GM10266 (cell line): ENCODE results near the gene RAPH1.
"Not testable (repeated sequence)": the region's sequence is repeated elsewhere in the genome, so short reads cannot be mapped to it uniquely, and the experiment has no call there.

ENCODE experiments used
- DNase-seq: peaks from one replicate; pipeline ENCODE4 v3.0.0; 2012; ENCODE audit errors: extremely low spot score
- TF ChIP-seq, protein P1 (sequence below): IDR thresholded peaks from 2 replicates; pipeline ENCODE4 v1.5.1; 2012; ENCODE audit warnings: mild to moderate bottlenecking, low read depth; ENCODE audit not compliant: control insufficient read depth, insufficient read depth; ENCODE audit errors: missing control alignments

The RAPH1 gene

DNA sequence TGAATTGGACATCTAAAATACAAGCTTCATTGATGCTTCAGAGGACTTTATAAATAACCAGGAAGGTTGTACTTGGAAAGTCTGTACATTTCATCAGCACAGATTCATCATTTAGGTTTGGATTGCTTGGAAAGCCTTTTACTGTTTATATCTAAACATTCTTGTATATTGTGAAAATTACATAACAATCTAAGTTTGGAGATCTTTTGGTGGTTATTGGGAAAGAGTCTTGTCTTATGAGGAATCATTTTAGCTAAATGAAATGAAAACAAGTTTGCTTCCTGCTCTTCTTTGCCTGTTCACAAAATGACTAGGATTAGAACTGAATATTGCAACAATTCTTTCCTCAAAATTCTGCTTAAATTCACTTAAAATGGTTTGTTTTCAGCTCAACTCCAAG is 127.6 kb downstream of the RAPH1 start:
- DNase-seq: no peak
- TF ChIP-seq, protein P1, sequence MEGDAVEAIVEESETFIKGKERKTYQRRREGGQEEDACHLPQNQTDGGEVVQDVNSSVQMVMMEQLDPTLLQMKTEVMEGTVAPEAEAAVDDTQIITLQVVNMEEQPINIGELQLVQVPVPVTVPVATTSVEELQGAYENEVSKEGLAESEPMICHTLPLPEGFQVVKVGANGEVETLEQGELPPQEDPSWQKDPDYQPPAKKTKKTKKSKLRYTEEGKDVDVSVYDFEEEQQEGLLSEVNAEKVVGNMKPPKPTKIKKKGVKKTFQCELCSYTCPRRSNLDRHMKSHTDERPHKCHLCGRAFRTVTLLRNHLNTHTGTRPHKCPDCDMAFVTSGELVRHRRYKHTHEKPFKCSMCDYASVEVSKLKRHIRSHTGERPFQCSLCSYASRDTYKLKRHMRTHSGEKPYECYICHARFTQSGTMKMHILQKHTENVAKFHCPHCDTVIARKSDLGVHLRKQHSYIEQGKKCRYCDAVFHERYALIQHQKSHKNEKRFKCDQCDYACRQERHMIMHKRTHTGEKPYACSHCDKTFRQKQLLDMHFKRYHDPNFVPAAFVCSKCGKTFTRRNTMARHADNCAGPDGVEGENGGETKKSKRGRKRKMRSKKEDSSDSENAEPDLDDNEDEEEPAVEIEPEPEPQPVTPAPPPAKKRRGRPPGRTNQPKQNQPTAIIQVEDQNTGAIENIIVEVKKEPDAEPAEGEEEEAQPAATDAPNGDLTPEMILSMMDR: no peak

DNA sequence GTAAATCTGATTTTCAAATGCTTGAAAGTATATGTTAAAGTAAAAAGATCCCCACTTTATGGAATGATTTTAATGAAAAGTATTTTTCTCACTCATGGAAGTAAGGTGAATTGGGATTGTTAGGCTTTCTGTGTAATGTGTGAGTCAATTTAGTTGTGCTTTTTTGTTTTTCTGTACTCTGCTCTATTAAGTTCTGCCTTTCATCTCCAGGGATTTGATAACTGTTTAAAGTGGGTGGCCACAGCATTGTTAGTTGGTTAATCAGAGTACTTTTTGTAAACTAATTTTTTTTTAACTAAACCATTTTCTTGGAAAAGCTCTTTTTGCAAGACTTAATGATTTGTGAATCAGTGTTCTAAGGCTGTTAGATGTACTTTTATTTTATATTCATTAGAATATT is 130.1 kb downstream of the RAPH1 start:
- TF ChIP-seq, protein P1: no peak
- no peak for DNase-seq

DNA sequence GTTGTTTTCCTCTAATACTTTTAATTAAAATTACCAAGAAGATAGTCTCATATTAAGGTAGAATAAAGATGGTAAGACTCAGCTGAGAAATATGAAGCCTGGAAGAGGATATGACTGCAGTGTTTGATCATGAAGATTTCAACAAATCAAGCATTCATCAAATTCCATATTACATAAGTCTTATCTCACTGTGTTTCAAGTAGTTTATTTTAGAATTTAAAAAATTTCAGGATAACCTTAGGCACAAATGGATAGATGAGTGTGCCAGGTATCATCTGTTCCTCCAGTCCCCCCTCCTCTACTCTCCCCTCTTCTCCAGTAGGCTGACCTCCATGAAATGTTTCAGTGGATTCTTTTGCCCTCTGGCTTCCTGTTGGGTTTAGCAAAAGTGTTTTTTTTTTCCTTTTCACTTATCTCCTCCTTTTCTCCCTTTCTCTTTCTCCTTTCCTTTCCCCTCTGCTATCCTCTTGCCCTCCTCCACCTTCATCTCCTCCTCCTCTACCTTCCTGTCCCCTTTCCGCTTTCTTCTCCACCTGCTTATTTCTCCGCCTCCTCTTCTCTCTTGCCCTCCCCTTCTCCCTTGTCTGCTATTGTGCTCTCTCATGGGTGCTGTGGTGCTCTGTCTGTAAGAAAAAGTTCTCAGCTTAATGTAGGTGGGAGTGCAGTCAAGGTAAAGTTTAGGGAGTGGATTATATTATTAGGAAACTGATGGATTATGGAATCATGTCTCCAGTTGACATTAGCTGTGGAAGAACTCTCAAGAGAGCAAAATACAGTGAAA is 134.1 kb downstream of the RAPH1 start:
- TF ChIP-seq, protein P1: no peak
- no peak for DNase-seq

DNA sequence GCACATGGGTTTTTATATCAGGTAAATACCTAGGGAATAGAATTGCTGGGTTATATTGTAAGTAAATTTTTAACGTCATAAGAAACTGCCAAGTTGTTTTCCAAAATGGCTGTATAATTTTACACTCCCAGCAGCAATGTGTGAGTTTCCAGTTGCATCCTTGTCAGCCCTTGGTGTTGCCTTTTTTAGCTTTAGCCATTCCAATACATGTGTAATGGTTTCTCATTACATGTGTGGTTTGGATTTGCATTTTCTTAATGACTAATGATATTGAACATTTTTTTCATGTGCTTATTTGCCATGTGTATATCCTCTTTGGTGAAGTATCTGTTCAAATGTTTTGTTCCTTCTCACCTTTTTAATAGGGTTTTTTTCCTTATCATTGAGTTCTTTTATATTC is 136.1 kb downstream of the RAPH1 start:
- DNase-seq: no peak
- TF ChIP-seq, protein P1: no peak

DNA sequence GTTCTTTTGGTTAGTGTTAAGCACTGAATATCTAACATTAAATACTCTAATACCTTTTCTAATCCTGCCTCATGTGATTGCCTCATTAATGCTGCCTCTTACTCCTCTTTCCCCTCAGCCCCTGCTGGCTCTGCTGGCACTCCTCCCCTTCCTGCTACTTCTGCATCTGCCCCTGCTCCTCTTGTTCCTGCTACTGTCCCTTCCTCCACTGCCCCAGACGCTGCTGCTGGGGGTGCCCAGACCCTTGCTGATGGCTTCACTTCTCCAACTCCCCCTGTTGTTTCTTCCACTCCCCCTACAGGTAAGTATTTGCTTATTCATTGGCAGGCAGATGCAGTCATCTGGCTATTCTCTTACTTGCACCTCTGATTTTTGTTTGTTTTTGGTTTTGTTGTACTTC is 138.4 kb downstream of the RAPH1 start:
- no peak for DNase-seq
- TF ChIP-seq, protein P1: no peak

DNA sequence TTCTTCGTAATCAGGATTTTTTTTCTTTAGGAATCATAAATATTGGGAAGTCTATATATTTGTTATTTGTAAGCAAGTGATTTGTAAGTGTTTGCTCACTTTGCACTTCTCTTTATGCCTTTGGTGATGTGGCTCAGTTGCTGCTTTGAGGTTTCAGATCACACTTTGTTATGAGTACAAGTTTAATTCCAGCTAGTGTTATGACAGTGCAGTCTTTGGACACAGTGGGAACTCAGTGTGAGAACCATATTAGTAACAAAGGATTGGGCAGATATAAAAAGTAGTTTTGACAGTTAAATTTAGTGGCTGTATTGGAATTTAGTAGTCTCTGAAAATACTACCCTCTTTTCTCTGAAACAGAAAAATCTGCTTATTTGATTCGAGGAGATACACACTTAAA is 139.2 kb downstream of the RAPH1 start:
- no peak for DNase-seq
- TF ChIP-seq, protein P1: no peak

DNA sequence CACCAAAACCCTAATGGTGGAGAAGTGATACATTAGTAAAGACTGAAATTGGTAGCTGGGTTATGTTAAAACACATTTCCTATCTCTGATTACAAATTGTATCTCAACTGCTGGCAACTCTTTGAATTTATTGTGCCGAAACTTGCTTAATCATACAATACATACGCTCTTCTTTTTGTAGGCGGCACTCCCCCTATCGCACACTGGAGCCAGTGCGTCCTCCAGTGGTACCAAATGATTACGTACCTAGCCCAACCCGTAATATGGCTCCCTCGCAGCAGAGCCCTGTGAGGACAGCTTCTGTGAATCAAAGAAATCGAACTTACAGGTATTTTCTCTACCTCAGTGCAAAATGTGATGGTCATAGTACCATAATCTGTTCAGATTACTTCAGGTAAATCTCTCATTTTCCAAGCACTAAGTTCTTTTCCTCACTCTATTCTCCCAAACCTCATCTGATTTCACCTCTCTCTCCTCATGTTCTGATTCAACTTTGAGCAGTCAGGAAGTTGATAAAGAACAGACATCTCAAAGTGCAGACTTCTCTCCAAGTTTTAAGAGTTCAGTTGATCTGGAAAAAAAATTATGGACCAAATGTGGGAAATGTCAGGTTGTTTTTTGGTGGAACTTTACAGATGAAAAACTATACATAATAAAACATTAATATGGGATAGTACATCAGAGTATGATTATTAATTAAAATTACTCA is 140.4 kb downstream of the RAPH1 start:
- TF ChIP-seq, protein P1: no peak
- DNase-seq: no peak

DNA sequence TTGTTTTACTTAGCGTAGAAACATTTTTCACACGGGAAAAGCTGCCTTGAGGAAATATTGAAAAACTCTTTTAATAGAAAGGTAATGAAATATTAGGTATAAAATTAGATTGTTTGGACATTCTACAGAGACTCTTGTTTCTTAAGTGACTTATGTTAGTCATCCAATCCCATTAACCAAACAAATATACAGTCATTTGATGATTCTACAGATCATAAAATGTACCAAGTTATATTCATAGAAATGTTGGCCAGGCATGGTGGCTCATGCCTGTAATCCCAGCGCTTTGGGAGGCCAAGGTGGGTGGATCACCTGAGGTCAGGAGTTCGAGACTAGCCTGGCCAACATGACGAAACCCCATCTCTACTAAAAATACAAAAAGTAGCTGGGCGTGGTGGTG is 146.9 kb downstream of the RAPH1 start:
- DNase-seq: not testable (repeated sequence)
